ENCODE results near the gene UPF3B.

DNA sequence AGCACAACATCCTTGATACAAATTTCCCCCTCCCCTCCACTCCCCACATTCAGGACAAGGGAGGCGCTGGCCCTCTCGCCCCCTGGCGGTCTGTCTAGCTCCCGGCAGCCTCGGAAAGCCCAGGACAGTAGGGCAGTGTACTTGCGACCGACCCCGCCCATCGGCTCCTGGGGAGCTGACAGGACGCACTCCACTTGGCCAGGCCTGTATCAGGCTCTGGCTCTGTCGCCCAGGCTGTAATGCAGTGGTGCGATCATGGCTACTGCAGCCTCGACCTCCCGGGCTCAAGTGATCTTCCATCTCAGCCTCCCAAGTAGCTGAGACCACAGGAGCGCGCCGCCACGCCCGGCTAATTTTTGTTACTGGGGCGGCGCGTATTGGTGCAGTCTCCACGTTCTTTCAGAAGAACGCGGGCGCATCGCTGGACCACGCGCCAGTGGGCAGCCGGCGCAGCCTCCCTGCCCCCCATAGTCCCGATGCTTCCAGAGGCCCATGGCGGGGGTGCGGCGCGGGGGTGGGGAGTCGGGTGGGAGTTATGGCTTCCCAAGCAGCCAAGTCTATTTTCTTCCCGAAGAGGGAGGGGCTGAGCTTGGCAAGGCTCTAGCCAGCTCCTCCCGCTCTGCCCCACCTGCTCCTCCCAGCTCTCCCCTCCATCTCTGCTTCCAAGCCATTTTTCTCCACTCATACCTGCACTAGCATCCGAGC is 35.1 kb upstream of the UPF3B start:
- TF ChIP-seq, protein P1, sequence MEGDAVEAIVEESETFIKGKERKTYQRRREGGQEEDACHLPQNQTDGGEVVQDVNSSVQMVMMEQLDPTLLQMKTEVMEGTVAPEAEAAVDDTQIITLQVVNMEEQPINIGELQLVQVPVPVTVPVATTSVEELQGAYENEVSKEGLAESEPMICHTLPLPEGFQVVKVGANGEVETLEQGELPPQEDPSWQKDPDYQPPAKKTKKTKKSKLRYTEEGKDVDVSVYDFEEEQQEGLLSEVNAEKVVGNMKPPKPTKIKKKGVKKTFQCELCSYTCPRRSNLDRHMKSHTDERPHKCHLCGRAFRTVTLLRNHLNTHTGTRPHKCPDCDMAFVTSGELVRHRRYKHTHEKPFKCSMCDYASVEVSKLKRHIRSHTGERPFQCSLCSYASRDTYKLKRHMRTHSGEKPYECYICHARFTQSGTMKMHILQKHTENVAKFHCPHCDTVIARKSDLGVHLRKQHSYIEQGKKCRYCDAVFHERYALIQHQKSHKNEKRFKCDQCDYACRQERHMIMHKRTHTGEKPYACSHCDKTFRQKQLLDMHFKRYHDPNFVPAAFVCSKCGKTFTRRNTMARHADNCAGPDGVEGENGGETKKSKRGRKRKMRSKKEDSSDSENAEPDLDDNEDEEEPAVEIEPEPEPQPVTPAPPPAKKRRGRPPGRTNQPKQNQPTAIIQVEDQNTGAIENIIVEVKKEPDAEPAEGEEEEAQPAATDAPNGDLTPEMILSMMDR (IDR thresholded peaks at IDR 0.05) = peak; percentile 26 to 60 (median 41)
- TF ChIP-seq POLR2A (IDR thresholded peaks at IDR 0.05) = no peak

All from heart left ventricle (tissue), 13 donors.